ENCODE measurements around the gene ARHGEF12. TPM values are rescaled to one million over a fixed set of nuclear protein-coding genes. Genes with fewer than 3 reads are reported as not detected.
"Not testable (repeated sequence)": the region's sequence is repeated elsewhere in the genome, so short reads cannot be mapped to it uniquely, and the experiment has no call there.

ARHGEF12 gene
- total RNA-seq, 2 experiments from 2014 or later, result 9.6 to 10.2 TPM

GRCh38 chr11:120501976-120502755 is 166.0 kb downstream of the ARHGEF12 start:
- no peak for TF ChIP-seq CTCF (IDR thresholded peaks at IDR 0.05)
- DNase-seq (no peak), ATAC-seq (no peak)
- POLR2A ChIA-PET, result no interaction called here
- Mint-ChIP-seq H3K27ac (no peak overlapping the region), H3K27me3 (peaks cover 38% of the 10 kb centered on the region), H3K36me3 (ENCODE audit: low read depth) (no peaks in the 10 kb centered on the region), H3K4me3 (no peak overlapping the region), H3K4me1 (ENCODE audit: low read depth) (no peaks in the 10 kb centered on the region), H3K9me3 (no peaks in the 10 kb centered on the region)
- CTCF ChIA-PET, result interaction anchor here (1.4 to 2.7 kb wide), 2 partner anchors 9 to 167 kb away, joined by 5 to 15 read pairs; partner anchors contain the start of gene GRIK4
- intact Hi-C loops (cut with micrococcal nuclease), result no loop called here

GRCh38 chr11:120503529-120503928 is 167.3 kb downstream of the ARHGEF12 start:
- H3K4me3 Mint-ChIP-seq; POLR2A ChIA-PET; H3K4me1 Mint-ChIP-seq (ENCODE audit: low read depth); CTCF ChIA-PET; DNase-seq; H3K36me3 Mint-ChIP-seq (ENCODE audit: low read depth); intact Hi-C loops (cut with micrococcal nuclease); H3K27ac Mint-ChIP-seq; H3K9me3 Mint-ChIP-seq; ATAC-seq: not testable (repeated sequence)
- H3K27me3 Mint-ChIP-seq, result peaks cover 42% of the 10 kb centered on the region

- no peaks in the 10 kb centered on the region for H3K36me3 Mint-ChIP-seq (ENCODE audit: low read depth)
- ChIA-PET POLR2A (no interaction called here), CTCF (interaction anchor here (1.5 kb wide), 2 partner anchors 170 to 178 kb away, joined by 3 to 4 read pairs; partner anchors contain the start of gene ARHGEF12)
- H3K4me1 Mint-ChIP-seq (ENCODE audit: low read depth), result no peaks in the 10 kb centered on the region
- no peaks in the 10 kb centered on the region for H3K9me3 Mint-ChIP-seq
- no peak for DNase-seq
- H3K4me3 Mint-ChIP-seq, result no peak overlapping the region
- H3K27ac Mint-ChIP-seq, result no peak overlapping the region
- ATAC-seq, result no peak
- H3K27me3 Mint-ChIP-seq, result peaks cover 53% of the 10 kb centered on the region
- TF ChIP-seq CTCF (IDR thresholded peaks at IDR 0.05), result no peak
- intact Hi-C loops (cut with micrococcal nuclease), result loop anchor here (5.0 kb wide), 1 partner anchor 181 kb away; no protein-coding TSS in a partner anchor
These were observed 169.7 kb downstream of the ARHGEF12 start for GRCh38 chr11:120505801-120506425.

GRCh38 chr11:120509346-120510053 is 173.3 kb downstream of the ARHGEF12 start:
- H3K27me3 Mint-ChIP-seq, result peaks cover 55% of the 10 kb centered on the region
- H3K4me3 Mint-ChIP-seq, result no peak overlapping the region
- H3K9me3 Mint-ChIP-seq, result no peaks in the 10 kb centered on the region
- ChIA-PET CTCF (interaction anchor here (0.8 to 3.8 kb wide), 6 partner anchors 10 to 685 kb away, joined by 3 to 42 read pairs (median 6); no protein-coding TSS in a partner anchor), POLR2A (no interaction called here)
- no peak for ATAC-seq
- no peak for DNase-seq
- H3K4me1 Mint-ChIP-seq (ENCODE audit: low read depth), result no peaks in the 10 kb centered on the region
- H3K36me3 Mint-ChIP-seq (ENCODE audit: low read depth), result no peaks in the 10 kb centered on the region
- H3K27ac Mint-ChIP-seq, result no peak overlapping the region
- intact Hi-C loops (cut with micrococcal nuclease), result loop anchor here (5.0 to 10.0 kb wide), 3 partner anchors 178 to 685 kb away; no protein-coding TSS in a partner anchor
- no peak for TF ChIP-seq CTCF (IDR thresholded peaks at IDR 0.05)

- Mint-ChIP-seq H3K27me3 (peaks cover 59% of the 10 kb centered on the region), H3K36me3 (ENCODE audit: low read depth) (no peaks in the 10 kb centered on the region), H3K4me1 (ENCODE audit: low read depth) (no peaks in the 10 kb centered on the region), H3K4me3 (no peak overlapping the region), H3K27ac (no peak overlapping the region), H3K9me3 (no peaks in the 10 kb centered on the region)
- TF ChIP-seq CTCF (IDR thresholded peaks at IDR 0.05), result no peak
- CTCF ChIA-PET, result interaction anchor here (0.8 to 3.8 kb wide), 11 partner anchors 9 to 684 kb away, joined by 3 to 42 read pairs (median 6); no protein-coding TSS in a partner anchor
- POLR2A ChIA-PET, result no interaction called here
- no peak for ATAC-seq
- intact Hi-C loops (cut with micrococcal nuclease), result loop anchor here (10.0 kb wide), 2 partner anchors 444 to 684 kb away; no protein-coding TSS in a partner anchor
- DNase-seq, result no peak
These were observed 174.3 kb downstream of the ARHGEF12 start for GRCh38 chr11:120510406-120511115.
